ACC112 (cell line): ENCODE data around the gene MYOF.
"Not testable (repeated sequence)": the region's sequence is repeated elsewhere in the genome, so short reads cannot be mapped to it uniquely, and the experiment has no call there.

Experiments
- H2AFZ ChIP-seq: fragments of 200-600 bp; sonication (generic); one replicate; pipeline ENCODE4 v1.6.0; 2017; ENCODE audit warnings: antibody characterized with exemption, low read length; ENCODE audit not compliant: unreplicated experiment
- H3K27ac ChIP-seq: fragments of 200-600 bp; sonication (generic); 2 replicates; pipeline ENCODE4 v1.5.1; 2014; ENCODE audit warnings: low read depth, mild to moderate bottlenecking, antibody characterized with exemption, low read length, moderate library complexity
- H3K27me3 ChIP-seq: fragments of 200-600 bp; sonication (generic); 2 replicates; pipeline ENCODE4 v1.6.1; 2014; ENCODE audit warnings: mild to moderate bottlenecking, antibody characterized with exemption, low read length, moderate library complexity, mixed read lengths; ENCODE audit not compliant: insufficient read depth
- H3K36me3 ChIP-seq: fragments of 200-600 bp; sonication (generic); 2 replicates; pipeline ENCODE4 v1.6.1; 2016; ENCODE audit warnings: mild to moderate bottlenecking, antibody characterized with exemption, low read length, moderate library complexity, mixed read lengths; ENCODE audit not compliant: insufficient read depth
- H3K4me1 ChIP-seq: fragments of 200-600 bp; sonication (generic); one replicate; pipeline ENCODE4 v1.6.1; 2016; ENCODE audit warnings: low read length, mixed read lengths; ENCODE audit not compliant: insufficient read depth, unreplicated experiment, control insufficient read depth
- H3K4me3 ChIP-seq: fragments of 200-600 bp; sonication (generic); 2 replicates; pipeline ENCODE4 v1.5.1; 2014; ENCODE audit warnings: mild to moderate bottlenecking, low read depth, low read length
- H3K79me2 ChIP-seq: fragments of 200-600 bp; sonication (generic); one replicate; pipeline ENCODE4 v1.6.0; 2016; ENCODE audit warnings: low read length; ENCODE audit not compliant: control insufficient read depth, unreplicated experiment, insufficient read depth

MYOF gene

DNA sequence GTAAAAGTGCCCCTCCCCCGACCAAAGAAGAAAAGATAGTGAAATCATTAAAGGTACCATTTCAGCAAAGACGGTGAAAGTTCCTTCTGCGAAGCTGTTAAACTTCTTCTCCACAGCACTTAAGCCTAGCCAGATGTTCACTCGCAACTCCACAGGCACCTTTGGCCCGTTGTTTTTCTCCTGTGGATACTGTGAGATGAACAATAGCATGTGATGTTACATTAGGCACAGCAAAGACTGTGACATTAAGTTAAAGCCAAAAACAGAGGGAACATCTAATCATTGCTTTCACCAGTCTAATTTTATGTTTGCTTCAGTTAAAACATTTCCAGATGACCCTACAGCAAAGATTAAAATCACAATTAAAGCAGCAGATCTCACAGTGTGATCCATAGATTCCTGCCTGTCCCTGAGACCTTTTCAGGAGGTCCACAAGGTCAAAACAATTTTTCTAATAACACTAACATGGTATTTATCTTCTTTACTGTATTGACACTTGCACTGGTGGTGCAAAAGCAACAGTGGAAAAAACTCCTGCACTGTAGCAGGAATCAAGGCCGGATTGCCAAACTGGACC lies 112.5 kb downstream of the MYOF start:
- no peaks in the 10 kb centered on the region for H3K27me3 ChIP-seq
- no peaks in the 10 kb centered on the region for H3K79me2 ChIP-seq
- H3K4me1 ChIP-seq: no peaks in the 10 kb centered on the region
- H3K27ac ChIP-seq: no peak overlapping the region
- H2AFZ ChIP-seq: no peak overlapping the region
- peaks cover 64% of the 10 kb centered on the region for H3K36me3 ChIP-seq
- H3K4me3 ChIP-seq: no peak overlapping the region

DNA sequence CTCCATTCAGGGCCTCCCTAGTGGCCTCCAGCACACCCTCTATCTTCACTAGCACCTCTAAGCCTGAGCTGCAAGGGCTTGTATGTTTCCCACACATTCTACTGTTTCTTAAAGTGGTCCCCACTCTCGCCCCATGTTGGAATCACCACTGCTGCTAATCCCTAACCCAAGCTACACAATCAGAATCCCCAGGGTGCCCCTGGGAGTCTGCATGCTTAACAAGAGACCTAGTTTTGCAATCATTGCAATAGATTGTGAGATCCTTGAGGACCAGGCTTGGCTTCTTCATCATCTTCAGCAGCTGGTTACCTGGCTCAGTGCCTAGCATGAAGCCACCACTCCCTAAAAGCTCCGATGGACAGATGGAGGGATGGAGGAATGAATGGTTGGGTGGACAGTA lies 113.9 kb downstream of the MYOF start:
- Histone ChIP-seq H3K79me2 (no peaks in the 10 kb centered on the region), H3K4me3 (no peak overlapping the region)

DNA sequence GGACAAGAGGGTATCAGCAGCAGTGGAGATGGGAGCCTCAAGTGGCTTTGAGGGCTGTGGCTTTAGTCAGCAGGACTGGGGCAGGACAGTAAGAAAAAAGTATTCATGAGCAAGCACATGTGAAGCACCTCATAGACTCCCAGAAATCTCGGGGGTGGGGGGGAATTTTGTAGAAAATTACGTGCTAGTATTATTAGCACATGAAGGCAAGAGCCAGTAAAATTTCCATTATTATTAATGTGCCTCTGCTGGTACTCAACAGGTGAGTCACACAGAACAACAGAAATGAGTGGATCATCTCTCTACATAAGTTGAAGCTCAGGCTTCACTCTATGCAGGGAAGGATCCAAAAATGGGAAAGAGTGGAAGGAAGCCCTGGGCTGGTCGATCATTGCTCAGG lies 114.5 kb downstream of the MYOF start:
- Histone ChIP-seq H3K79me2 (no peaks in the 10 kb centered on the region), H2AFZ (no peak overlapping the region), H3K27ac (no peak overlapping the region), H3K36me3 (peaks cover 62% of the 10 kb centered on the region), H3K27me3 (no peaks in the 10 kb centered on the region), H3K4me1 (no peaks in the 10 kb centered on the region), H3K4me3 (no peak overlapping the region)

More for the DNA sequence above, 113.9 kb downstream of the MYOF start:
- H3K27me3 ChIP-seq: no peaks in the 10 kb centered on the region
- no peaks in the 10 kb centered on the region for H3K4me1 ChIP-seq
- H3K27ac ChIP-seq: no peak overlapping the region
- peaks cover 65% of the 10 kb centered on the region for H3K36me3 ChIP-seq
- no peak overlapping the region for H2AFZ ChIP-seq

DNA sequence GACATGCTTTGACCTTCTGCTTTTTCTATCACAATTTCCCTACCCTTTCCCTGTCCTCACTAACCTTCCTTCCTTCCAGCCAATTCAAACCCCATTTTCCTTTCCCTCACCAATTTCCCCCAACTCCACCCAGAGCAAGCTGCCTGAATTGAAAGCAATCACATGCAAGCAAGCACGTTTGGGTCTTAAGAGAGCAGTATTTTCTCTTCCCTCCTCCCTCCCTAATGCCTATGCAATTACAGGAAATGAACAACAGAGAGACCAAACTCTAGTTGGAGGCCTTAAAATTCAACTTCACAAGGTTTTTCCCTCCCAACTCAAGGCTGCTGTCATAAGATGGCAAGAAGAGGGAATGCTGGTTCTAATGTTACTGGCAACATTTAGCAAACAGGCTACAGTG lies 117.2 kb downstream of the MYOF start:
- Histone ChIP-seq H3K4me1 (no peaks in the 10 kb centered on the region), H2AFZ (no peak overlapping the region), H3K4me3 (no peak overlapping the region), H3K27ac (no peak overlapping the region), H3K27me3 (no peaks in the 10 kb centered on the region), H3K79me2 (no peaks in the 10 kb centered on the region), H3K36me3 (peaks cover 52% of the 10 kb centered on the region)

DNA sequence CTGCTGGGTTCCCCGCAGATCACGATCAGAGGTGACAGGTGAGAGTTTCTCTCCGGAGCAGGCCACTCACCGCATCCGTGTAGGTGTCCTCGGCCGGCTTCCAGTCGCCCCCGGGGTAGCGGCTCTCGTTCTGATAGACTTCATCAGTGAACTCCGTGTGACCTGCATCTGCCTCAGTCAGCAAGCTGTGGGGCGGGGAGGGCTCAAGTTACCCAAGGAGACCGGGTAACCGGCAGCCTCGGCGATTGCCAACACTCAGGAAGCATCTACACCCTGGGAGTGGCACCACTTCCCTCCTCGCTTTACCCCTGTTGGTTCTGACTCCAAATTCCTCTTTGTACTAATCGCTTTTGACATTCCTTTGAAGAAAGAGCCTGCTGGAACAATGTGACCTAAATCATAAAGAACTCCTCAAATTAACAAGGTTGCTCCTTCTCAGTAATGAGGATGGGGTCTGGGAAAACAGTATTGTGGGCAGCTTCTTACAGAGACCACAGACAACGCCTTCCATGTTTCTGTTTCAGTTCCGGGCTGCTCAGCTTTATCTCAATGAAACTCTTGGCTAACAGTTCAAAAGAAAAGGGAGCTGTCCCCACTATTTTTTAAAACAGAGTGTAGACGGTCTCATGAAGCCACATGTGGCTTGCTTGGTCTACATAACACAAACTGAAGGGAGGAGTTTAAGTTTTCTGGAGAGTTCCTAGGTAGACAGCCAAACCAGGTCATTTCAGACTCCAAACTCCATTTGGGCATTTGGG lies 118.1 kb downstream of the MYOF start:
- Histone ChIP-seq H3K27me3 (no peaks in the 10 kb centered on the region), H3K36me3 (peaks cover 52% of the 10 kb centered on the region), H3K4me3 (no peak overlapping the region), H2AFZ (no peak overlapping the region), H3K4me1 (no peaks in the 10 kb centered on the region), H3K79me2 (no peaks in the 10 kb centered on the region), H3K27ac (no peak overlapping the region)

DNA sequence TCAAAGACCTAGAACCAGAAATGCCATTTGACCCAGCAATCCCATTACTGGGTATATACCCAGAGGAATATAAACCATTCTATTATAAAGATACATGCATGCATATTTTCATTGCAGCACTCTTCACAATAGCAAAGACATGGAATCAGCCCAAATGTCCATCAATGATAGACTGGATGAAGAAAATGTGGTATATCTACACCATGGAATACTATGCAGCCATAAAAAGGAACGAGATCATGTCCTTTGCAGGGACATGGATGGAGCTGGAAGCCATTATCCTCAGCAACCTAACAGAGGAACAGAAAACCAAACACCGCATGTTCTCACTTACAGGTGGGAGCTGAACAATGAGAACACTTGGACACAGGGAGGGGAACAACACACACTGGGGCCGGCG lies 123.7 kb downstream of the MYOF start:
- not testable (repeated sequence) for H3K79me2 ChIP-seq, H3K4me3 ChIP-seq, H3K4me1 ChIP-seq, H3K27me3 ChIP-seq, H2AFZ ChIP-seq, H3K27ac ChIP-seq
- peaks cover 55% of the 10 kb centered on the region for H3K36me3 ChIP-seq

DNA sequence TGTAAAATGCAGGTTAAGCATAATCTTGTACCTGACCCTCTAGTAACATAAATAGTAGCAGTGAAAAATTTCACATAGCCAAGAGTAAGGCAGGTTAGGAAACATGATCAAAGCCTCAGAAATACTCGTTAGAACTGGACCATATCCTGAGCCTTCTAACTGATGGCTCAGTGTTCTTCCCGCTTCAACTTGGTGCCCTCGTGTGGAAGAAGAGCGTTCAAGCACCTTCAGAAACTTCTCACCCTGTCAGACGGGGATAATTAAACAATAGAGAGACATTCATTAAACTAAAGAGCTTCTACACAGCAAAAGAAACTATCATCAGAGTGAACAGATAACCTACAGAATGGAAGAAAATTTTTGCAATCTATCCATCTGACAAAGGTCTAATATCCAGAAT lies 124.5 kb downstream of the MYOF start:
- peaks cover 53% of the 10 kb centered on the region for H3K36me3 ChIP-seq
- H3K4me1 ChIP-seq: no peaks in the 10 kb centered on the region
- no peak overlapping the region for H2AFZ ChIP-seq

DNA sequence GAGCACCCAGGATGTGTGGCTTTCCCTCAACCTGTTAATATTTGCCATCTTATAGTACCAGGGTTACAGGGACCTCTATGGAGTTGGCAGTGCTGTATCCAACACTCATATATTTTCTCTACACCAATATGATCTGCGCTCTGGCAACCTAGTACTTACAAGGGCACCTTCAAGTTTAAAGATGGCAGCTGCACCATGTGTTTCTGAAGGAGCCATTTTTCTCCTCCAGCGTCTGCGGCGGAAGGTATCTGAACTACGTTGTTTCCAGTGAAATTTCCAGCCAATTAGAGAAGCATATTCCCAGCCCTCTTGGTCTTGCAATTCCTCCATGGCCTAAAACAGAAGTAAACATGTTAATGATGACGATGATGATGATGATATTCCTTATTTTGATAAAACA lies 125.6 kb downstream of the MYOF start:
- H2AFZ ChIP-seq: no peak overlapping the region

More for the DNA sequence above, 124.5 kb downstream of the MYOF start:
- H3K79me2 ChIP-seq: no peaks in the 10 kb centered on the region
- H3K27me3 ChIP-seq: no peaks in the 10 kb centered on the region
- H3K4me3 ChIP-seq: no peak overlapping the region
- no peak overlapping the region for H3K27ac ChIP-seq

DNA sequence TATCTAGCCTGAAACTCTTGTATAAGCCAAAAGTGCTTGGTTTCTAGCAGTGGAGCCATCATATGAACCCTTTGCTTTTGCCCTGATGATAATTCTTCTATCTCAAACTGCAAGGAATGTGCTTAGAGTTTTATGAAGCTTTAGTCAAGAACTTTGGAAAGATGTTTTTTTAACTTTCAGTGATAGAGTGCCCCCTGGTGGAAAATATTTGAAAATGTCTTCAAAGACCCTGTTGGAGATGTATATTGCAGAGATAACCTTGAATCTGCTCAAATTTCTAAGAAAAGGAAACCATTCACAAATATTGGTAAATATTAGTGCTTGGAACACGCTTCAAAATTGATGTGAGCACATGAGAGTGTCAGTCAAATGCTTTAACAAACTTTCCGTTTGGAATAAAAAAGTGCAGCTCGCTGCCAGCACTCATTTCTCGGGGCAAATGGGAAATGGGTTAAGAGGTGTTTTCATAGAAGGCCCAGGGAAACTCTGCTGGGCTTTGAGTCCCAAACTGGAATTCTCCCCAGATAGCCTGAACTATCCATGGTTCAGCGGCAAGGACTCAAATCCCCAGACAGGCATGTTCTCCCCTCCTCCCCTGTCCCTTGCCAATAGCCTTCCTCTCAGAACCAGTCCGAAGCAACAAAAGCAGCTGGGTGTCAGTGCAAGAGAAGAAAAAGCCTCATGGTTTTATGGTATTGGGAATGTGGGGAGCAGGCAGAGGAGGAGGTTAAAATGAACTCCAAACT lies 129.3 kb downstream of the MYOF start:
- Histone ChIP-seq H3K27me3 (no peaks in the 10 kb centered on the region), H3K4me1 (no peaks in the 10 kb centered on the region), H3K4me3 (no peak overlapping the region), H3K27ac (no peak overlapping the region), H3K79me2 (no peaks in the 10 kb centered on the region), H3K36me3 (peaks cover 60% of the 10 kb centered on the region), H2AFZ (no peak overlapping the region)

More for the DNA sequence above, 125.6 kb downstream of the MYOF start:
- Histone ChIP-seq H3K4me3 (no peak overlapping the region), H3K36me3 (peaks cover 61% of the 10 kb centered on the region), H3K79me2 (no peaks in the 10 kb centered on the region), H3K4me1 (no peaks in the 10 kb centered on the region), H3K27me3 (no peaks in the 10 kb centered on the region), H3K27ac (no peak overlapping the region)

DNA sequence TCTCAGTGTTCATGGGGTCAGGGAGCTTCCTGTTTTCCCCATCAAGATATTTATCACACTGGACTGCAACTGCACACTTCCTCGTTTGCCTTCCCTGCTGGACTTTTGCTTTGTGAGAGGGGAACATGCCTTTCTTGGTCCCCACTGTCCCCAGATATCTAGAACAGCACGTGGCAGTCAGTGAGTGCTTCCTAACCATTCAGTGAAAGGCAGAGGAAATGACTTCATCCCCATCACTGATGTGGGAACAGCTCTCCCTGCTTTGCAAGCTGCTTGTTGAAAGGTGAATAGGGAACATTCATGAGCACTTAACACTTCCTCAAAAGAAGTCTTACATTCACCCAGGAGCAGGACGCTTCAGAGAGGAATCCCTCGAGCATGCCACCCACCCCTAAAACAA lies 135.4 kb downstream of the MYOF start:
- Histone ChIP-seq H3K27me3 (no peaks in the 10 kb centered on the region), H3K36me3 (peaks cover 62% of the 10 kb centered on the region), H3K79me2 (no peaks in the 10 kb centered on the region), H2AFZ (no peak overlapping the region), H3K27ac (no peak overlapping the region), H3K4me3 (no peak overlapping the region), H3K4me1 (no peaks in the 10 kb centered on the region)

DNA sequence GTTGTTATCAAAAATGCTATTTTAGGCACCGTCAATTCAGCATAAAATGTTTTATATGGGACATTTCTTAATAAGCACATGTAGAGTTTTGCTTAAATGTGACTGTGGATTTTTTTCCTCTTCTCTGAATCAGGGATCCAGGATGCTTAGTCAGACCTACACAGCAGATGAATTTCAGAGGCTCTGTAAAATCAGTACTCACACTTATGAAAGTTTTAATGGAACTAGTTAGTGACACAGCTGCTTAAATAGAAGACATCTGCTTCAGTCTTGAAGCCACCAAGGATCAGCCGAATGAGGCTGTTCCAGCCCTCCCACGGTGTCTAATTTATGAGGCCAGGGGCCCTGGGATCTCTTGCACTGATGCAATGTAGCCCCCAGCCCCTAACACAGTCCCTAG lies 136.0 kb downstream of the MYOF start:
- H3K27me3 ChIP-seq: no peaks in the 10 kb centered on the region
- no peak overlapping the region for H2AFZ ChIP-seq
- no peaks in the 10 kb centered on the region for H3K79me2 ChIP-seq
- no peaks in the 10 kb centered on the region for H3K4me1 ChIP-seq
- H3K4me3 ChIP-seq: no peak overlapping the region
- no peak overlapping the region for H3K27ac ChIP-seq
- H3K36me3 ChIP-seq: peaks cover 60% of the 10 kb centered on the region
